ENCODE results near the gene FREY1. TPM values are rescaled to one million over a fixed set of nuclear protein-coding genes. Genes with fewer than 3 reads are reported as not detected.

Gene FREY1
- total and polyA plus RNA-seq, 2 of the 13 experiments (the other 11 are each of a cell fraction or from before 2014, with no cell fraction given): 0.44 to 0.73 TPM

DNA sequence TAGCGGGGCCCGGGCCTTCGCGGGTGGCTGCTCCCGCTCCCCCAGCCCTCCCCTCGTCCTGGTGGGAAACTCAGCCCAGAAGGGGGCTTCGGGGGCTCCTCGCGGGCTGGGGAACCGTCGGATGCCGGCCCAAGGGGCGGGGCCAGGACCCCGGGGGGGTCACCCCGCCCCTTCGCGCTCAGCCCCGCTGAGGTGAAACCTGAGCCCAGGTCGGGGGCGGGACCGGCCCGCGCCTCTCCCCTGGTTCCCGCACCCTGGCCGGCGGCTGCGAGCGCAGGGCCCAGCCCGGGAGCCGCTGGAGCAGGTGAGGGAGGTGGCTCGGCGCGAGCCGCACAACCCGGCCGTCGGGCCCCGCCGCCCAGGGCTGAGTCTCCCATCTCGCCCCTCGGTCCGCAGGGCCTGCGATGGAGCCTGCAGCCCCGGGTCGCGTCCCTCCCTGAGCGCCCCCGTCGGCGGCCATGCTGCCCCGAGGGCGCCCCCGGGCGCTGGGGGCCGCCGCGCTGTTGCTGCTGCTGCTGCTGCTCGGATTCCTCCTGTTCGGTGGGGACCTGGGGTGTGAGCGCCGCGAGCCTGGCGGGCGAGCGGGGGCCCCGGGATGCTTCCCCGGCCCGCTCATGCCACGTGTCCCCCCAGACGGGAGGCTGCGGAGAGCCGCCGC, 15.5 kb upstream of the FREY1 start, which contains the start of gene LARGE2 (continued):
- TF ChIP-seq TCF7 (IDR thresholded peaks at IDR 0.05; ENCODE audit: low read depth) (no peak), DNMT3B (CRISPR knock-in tag; conservative IDR thresholded peaks at IDR 0.05) (no peak), ZNF781 (CRISPR knock-in tag; IDR thresholded peaks at IDR 0.05; ENCODE audit: borderline replicate concordance, not compliant biosample characterization) (no peak), TARDBP (CRISPR knock-in tag; IDR thresholded peaks at IDR 0.05) (no peak), ZNF547 (CRISPR knock-in tag; IDR thresholded peaks at IDR 0.05) (no peak; the same call in 1 of the 2 replicates), ARHGAP35 (CRISPR knock-in tag; IDR thresholded peaks at IDR 0.05; ENCODE audit: borderline replicate concordance) (no peak), PHF21A (CRISPR knock-in tag; IDR thresholded peaks at IDR 0.05) (peak; percentile 22; the same call in 1 of the 2 replicates), AHR (CRISPR knock-in tag; IDR thresholded peaks at IDR 0.05) (no peak), HNRNPK (IDR thresholded peaks at IDR 0.05; ENCODE audit: low read depth, low read length, poor library complexity, severe bottlenecking) (no peak), GPN1 (CRISPR knock-in tag; IDR thresholded peaks at IDR 0.05; ENCODE audit: borderline replicate concordance) (no peak), SRF (IDR thresholded peaks at IDR 0.05; ENCODE audit: low read depth, low read length) (no peak), TBP (CRISPR knock-in tag; IDR thresholded peaks at IDR 0.05) (0 out of 2 replicates have a peak, but pooled peaks have one; percentile 44), KDM3A (CRISPR knock-in tag; IDR thresholded peaks at IDR 0.05; ENCODE audit: low read depth) (no peak), ZNF432 (CRISPR knock-in tag; IDR thresholded peaks at IDR 0.05; ENCODE audit: borderline replicate concordance) (no peak), HDAC1 (CRISPR knock-in tag; IDR thresholded peaks at IDR 0.05) (no peak)
- TF ChIP-seq, protein P1, sequence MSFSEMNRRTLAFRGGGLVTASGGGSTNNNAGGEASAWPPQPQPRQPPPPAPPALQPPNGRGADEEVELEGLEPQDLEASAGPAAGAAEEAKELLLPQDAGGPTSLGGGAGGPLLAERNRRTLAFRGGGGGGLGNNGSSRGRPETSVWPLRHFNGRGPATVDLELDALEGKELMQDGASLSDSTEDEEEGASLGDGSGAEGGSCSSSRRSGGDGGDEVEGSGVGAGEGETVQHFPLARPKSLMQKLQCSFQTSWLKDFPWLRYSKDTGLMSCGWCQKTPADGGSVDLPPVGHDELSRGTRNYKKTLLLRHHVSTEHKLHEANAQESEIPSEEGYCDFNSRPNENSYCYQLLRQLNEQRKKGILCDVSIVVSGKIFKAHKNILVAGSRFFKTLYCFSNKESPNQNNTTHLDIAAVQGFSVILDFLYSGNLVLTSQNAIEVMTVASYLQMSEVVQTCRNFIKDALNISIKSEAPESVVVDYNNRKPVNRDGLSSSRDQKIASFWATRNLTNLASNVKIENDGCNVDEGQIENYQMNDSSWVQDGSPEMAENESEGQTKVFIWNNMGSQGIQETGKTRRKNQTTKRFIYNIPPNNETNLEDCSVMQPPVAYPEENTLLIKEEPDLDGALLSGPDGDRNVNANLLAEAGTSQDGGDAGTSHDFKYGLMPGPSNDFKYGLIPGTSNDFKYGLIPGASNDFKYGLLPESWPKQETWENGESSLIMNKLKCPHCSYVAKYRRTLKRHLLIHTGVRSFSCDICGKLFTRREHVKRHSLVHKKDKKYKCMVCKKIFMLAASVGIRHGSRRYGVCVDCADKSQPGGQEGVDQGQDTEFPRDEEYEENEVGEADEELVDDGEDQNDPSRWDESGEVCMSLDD (CRISPR knock-in tag; IDR thresholded peaks at IDR 0.05; ENCODE audit: borderline replicate concordance): no peak
- TF ChIP-seq, protein P2, sequence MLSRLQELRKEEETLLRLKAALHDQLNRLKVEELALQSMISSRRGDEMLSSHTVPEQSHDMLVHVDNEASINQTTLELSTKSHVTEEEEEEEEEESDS (CRISPR knock-in tag; IDR thresholded peaks at IDR 0.05; ENCODE audit: borderline replicate concordance): no peak
- TF ChIP-seq, protein P3, sequence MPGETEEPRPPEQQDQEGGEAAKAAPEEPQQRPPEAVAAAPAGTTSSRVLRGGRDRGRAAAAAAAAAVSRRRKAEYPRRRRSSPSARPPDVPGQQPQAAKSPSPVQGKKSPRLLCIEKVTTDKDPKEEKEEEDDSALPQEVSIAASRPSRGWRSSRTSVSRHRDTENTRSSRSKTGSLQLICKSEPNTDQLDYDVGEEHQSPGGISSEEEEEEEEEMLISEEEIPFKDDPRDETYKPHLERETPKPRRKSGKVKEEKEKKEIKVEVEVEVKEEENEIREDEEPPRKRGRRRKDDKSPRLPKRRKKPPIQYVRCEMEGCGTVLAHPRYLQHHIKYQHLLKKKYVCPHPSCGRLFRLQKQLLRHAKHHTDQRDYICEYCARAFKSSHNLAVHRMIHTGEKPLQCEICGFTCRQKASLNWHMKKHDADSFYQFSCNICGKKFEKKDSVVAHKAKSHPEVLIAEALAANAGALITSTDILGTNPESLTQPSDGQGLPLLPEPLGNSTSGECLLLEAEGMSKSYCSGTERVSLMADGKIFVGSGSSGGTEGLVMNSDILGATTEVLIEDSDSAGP (CRISPR knock-in tag; IDR thresholded peaks at IDR 0.05; ENCODE audit: borderline replicate concordance): no peak; the same call in 1 of the 2 replicates
- TF ChIP-seq, protein P4, sequence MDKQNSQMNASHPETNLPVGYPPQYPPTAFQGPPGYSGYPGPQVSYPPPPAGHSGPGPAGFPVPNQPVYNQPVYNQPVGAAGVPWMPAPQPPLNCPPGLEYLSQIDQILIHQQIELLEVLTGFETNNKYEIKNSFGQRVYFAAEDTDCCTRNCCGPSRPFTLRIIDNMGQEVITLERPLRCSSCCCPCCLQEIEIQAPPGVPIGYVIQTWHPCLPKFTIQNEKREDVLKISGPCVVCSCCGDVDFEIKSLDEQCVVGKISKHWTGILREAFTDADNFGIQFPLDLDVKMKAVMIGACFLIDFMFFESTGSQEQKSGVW (CRISPR knock-in tag; IDR thresholded peaks at IDR 0.05; ENCODE audit: borderline replicate concordance): no peak
- TF ChIP-seq, protein P5, sequence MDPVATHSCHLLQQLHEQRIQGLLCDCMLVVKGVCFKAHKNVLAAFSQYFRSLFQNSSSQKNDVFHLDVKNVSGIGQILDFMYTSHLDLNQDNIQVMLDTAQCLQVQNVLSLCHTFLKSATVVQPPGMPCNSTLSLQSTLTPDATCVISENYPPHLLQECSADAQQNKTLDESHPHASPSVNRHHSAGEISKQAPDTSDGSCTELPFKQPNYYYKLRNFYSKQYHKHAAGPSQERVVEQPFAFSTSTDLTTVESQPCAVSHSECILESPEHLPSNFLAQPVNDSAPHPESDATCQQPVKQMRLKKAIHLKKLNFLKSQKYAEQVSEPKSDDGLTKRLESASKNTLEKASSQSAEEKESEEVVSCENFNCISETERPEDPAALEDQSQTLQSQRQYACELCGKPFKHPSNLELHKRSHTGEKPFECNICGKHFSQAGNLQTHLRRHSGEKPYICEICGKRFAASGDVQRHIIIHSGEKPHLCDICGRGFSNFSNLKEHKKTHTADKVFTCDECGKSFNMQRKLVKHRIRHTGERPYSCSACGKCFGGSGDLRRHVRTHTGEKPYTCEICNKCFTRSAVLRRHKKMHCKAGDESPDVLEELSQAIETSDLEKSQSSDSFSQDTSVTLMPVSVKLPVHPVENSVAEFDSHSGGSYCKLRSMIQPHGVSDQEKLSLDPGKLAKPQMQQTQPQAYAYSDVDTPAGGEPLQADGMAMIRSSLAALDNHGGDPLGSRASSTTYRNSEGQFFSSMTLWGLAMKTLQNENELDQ (CRISPR knock-in tag; IDR thresholded peaks at IDR 0.05; ENCODE audit: borderline replicate concordance): no peak
- TF ChIP-seq, protein P6, sequence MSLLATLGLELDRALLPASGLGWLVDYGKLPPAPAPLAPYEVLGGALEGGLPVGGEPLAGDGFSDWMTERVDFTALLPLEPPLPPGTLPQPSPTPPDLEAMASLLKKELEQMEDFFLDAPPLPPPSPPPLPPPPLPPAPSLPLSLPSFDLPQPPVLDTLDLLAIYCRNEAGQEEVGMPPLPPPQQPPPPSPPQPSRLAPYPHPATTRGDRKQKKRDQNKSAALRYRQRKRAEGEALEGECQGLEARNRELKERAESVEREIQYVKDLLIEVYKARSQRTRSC (CRISPR knock-in tag; IDR thresholded peaks at IDR 0.05; ENCODE audit: low read depth): no peak
